NCI-H748 (cell line): Measurements from ENCODE around the gene RALGAPA1.

ENCODE experiments used
- DNase-seq: peaks from one replicate; lab custom pipeline; 2025; ENCODE audit not compliant: unreplicated experiment; lab: John Stamatoyannopoulos, UW

Gene RALGAPA1

GRCh38 chr14:35553808-35554207 is 255.3 kb downstream of the RALGAPA1 start:
- no peak for DNase-seq

- no peak for DNase-seq
Measured at GRCh38 chr14:35551081-35551480, 258.0 kb downstream of the RALGAPA1 start.

GRCh38 chr14:35549551-35549950 is 259.5 kb downstream of the RALGAPA1 start:
- no peak for DNase-seq

GRCh38 chr14:35543006-35543405 is 266.1 kb downstream of the RALGAPA1 start:
- DNase-seq = no peak

GRCh38 chr14:35539969-35540368 is 269.1 kb downstream of the RALGAPA1 start:
- no peak for DNase-seq

- DNase-seq = peak; percentile 61
Measured at GRCh38 chr14:35535483-35536112, 273.5 kb downstream of the RALGAPA1 start.

GRCh38 chr14:35534873-35535482 is 274.1 kb downstream of the RALGAPA1 start:
- peak; percentile 62 for DNase-seq

GRCh38 chr14:35534208-35534872 is 274.8 kb downstream of the RALGAPA1 start:
- DNase-seq = peak; percentile 55

GRCh38 chr14:35533357-35534207 is 275.5 kb downstream of the RALGAPA1 start, which contains the start of gene INSM2:
Gene INSM2, plus strand, starts transcription at chr14:35534164. Its CDS starts 89 bp downstream, at chr14:35534253.
- peak; percentile 93 for DNase-seq

- DNase-seq = no peak
Measured at GRCh38 chr14:35532783-35533356, 276.2 kb downstream of the RALGAPA1 start.

GRCh38 chr14:35531960-35532747 is 276.9 kb downstream of the RALGAPA1 start:
- no peak for DNase-seq

GRCh38 chr14:35526962-35527361 is 282.1 kb downstream of the RALGAPA1 start:
- DNase-seq = peak; percentile 11

- DNase-seq = no peak
Measured at GRCh38 chr14:35525695-35526094, 283.4 kb downstream of the RALGAPA1 start.

- DNase-seq = no peak
Measured at GRCh38 chr14:35519986-35520385, 289.1 kb downstream of the RALGAPA1 start.

- no peak for DNase-seq
Measured at GRCh38 chr14:35515916-35516315, 293.2 kb downstream of the RALGAPA1 start.

- no peak for DNase-seq
Measured at GRCh38 chr14:35512765-35513164, 296.3 kb downstream of the RALGAPA1 start.

GRCh38 chr14:35509846-35510245 is 299.2 kb downstream of the RALGAPA1 start:
- no peak for DNase-seq

GRCh38 chr14:35506927-35507326 is 302.2 kb downstream of the RALGAPA1 start:
- DNase-seq = no peak

GRCh38 chr14:35506461-35506860 is 302.6 kb downstream of the RALGAPA1 start:
- DNase-seq = no peak

- no peak for DNase-seq
Measured at GRCh38 chr14:35504260-35504659, 304.8 kb downstream of the RALGAPA1 start.
